K562 (cell line): ENCODE results near the gene PPP1R13B. TPM values are rescaled to one million over a fixed set of nuclear protein-coding genes. Genes with fewer than 3 reads are reported as not detected.

Experiments used
- ATAC-seq: fragments of 200-7000 bp; cut with Tn5 transposase; 3 replicates; pipeline ENCODE4 v1.9.1; 2020; ENCODE audit warnings: moderate library complexity
- BruUV-seq: library from RNA; stranded (reverse); fragments of 400-500 nt; replicated peaks from 2 replicates; lab custom pipeline; 2021; lab: Mats Ljungman, UMichigan
- CTCF ChIA-PET: fragments of 300-600 bp; formaldehyde crosslinking; extraction: SDS; loops from one replicate; lab custom pipeline; 2021; ENCODE audit warnings: low intra/inter-chr PET ratio; lab: Yijun Ruan, JAX
- POLR2A ChIA-PET: fragments of 300-600, 350-650 bp; sonication (Branson Sonifier 250); formaldehyde crosslinking; extraction: SDS; loops from one replicate; lab custom pipeline; 2021; ENCODE audit warnings: antibody characterized with exemption, inconsistent platforms; lab: Yijun Ruan, JAX
- DNase-seq, 4 experiments: peaks; one replicate each; pipeline versions ENCODE4 v3.0.0 to v3.0.0-alpha.2; 2011 to 2018; ENCODE audit warnings: low spot score in 3 of 4, mixed read lengths in 3 of 4; ENCODE audit errors: extremely low read depth in 1 of 4
- FAIRE-seq: peaks from 2 replicates; lab custom pipeline; 2011; peaks lifted over from hg19 to GRCh38; lab: Jason Lieb, UNC
- H2AFZ ChIP-seq: 2 replicates; pipeline ENCODE4 v1.6.0; 2011; ENCODE audit warnings: low read depth, low read length, control low read depth, inconsistent platforms
- H3K27ac ChIP-seq: fragments of 200-600 bp; 3 replicates; pipeline ENCODE4 v1.8.0; 2011; ENCODE audit warnings: low read depth, mild to moderate bottlenecking, control low read depth, inconsistent platforms, low read length, moderate library complexity, mixed read lengths; ENCODE audit errors: extremely low read depth
- H3K27me3 ChIP-seq, 2 experiments: fragments of 300-600 bp in 1 of 2; 2 replicates in 1 of 2; 3 replicates in 1 of 2; pipeline versions ENCODE4 v1.6.0 to v1.8.0; 2011; ENCODE audit warnings: inconsistent platforms in 2 of 2, low read length in 2 of 2, mild to moderate bottlenecking in 1 of 2, mixed read lengths in 1 of 2, moderate library complexity in 1 of 2; ENCODE audit not compliant: control insufficient read depth in 2 of 2, insufficient read depth in 2 of 2
- H3K36me3 ChIP-seq: fragments of 300-600 bp; 3 replicates; pipeline ENCODE4 v1.8.0; 2011; ENCODE audit warnings: mild to moderate bottlenecking, low read length, inconsistent platforms; ENCODE audit not compliant: control insufficient read depth, insufficient read depth
- H3K4me1 ChIP-seq, 2 experiments: fragments of 200-600 bp in 1 of 2; replicated peaks in 1 of 2; 2 replicates in 1 of 2; 3 replicates in 1 of 2; pipeline versions ENCODE4 v1.5.1 to v1.8.0; 2011; ENCODE audit warnings: inconsistent platforms in 2 of 2, low read length in 2 of 2, mild to moderate bottlenecking in 1 of 2, mixed read lengths in 1 of 2, moderate library complexity in 1 of 2; ENCODE audit not compliant: control insufficient read depth in 2 of 2, insufficient read depth in 2 of 2
- H3K4me2 ChIP-seq: 2 replicates; pipeline ENCODE4 v1.6.1; 2011; ENCODE audit warnings: low read length, control low read depth, inconsistent platforms, mixed read lengths; ENCODE audit not compliant: insufficient read depth
- H3K4me3 ChIP-seq: fragments of 200-600 bp; sonication (generic), shearing (Covaris generic); 2 replicates; pipeline ENCODE4 v1.5.1; 2016; ENCODE audit warnings: control low read depth, inconsistent platforms
- H3K79me2 ChIP-seq: fragments of 200-600 bp; 3 replicates; pipeline ENCODE4 v1.8.0; 2011; ENCODE audit warnings: low read length, inconsistent platforms; ENCODE audit not compliant: control insufficient read depth, insufficient read depth
- H3K9ac ChIP-seq, 2 experiments: 2 replicates each; pipeline versions ENCODE4 v1.6.0 to v1.6.1; 2011; ENCODE audit warnings: low read depth in 2 of 2, low read length in 2 of 2, control low read depth in 1 of 2, inconsistent platforms in 1 of 2, mild to moderate bottlenecking in 1 of 2, mixed read lengths in 1 of 2; ENCODE audit not compliant: insufficient read depth in 1 of 2
- H3K9me1 ChIP-seq: one replicate; pipeline ENCODE4 v1.6.0; 2011; ENCODE audit warnings: inconsistent platforms, mild to moderate bottlenecking, low read length, moderate library complexity; ENCODE audit not compliant: control insufficient read depth, insufficient read depth
- H3K9me3 ChIP-seq: replicated peaks from 2 replicates; pipeline ENCODE4 v1.5.1; 2011; ENCODE audit warnings: low read depth, low read length, inconsistent platforms; ENCODE audit not compliant: control insufficient read depth, insufficient read depth
- H4K20me1 ChIP-seq: replicated peaks from 2 replicates; pipeline ENCODE4 v1.6.1; 2011; ENCODE audit warnings: low read length, inconsistent platforms, mixed read lengths; ENCODE audit not compliant: control insufficient read depth, insufficient read depth
- CXXC5 ChIP-seq: fragments of 250-450 bp; sonication (Bioruptor Pico); IDR thresholded peaks from 2 replicates; pipeline ENCODE4 v1.8.0; 2022; ENCODE audit warnings: inconsistent platforms, mild to moderate bottlenecking, moderate library complexity
- GATA2 ChIP-seq: sonication (generic); formaldehyde crosslinking; IDR thresholded peaks from 2 replicates; pipeline ENCODE4 v1.4.0; 2020; ENCODE audit warnings: mild to moderate bottlenecking, missing genetic modification reagents
- MAFF ChIP-seq: IDR thresholded peaks from 2 replicates; pipeline ENCODE4 v1.6.1; 2012; ENCODE audit warnings: low read length, improper control_type of control experiment
- MEIS2 ChIP-seq: fragments of 450-650 bp; IDR thresholded peaks from 2 replicates; pipeline ENCODE4 v1.6.1; 2014; ENCODE audit warnings: mild to moderate bottlenecking; ENCODE audit not compliant: partially characterized antibody
- PRDM10 ChIP-seq: fragments of 450-650 bp; IDR thresholded peaks from 2 replicates; pipeline ENCODE4 v1.6.1; 2018; ENCODE audit not compliant: partially characterized antibody
- RBM22 ChIP-seq: fragments of 200-400 bp; formaldehyde crosslinking; IDR thresholded peaks from 2 replicates; pipeline ENCODE4 v1.6.1; 2018; ENCODE audit warnings: low read length, low read depth; ENCODE audit not compliant: poor library complexity, severe bottlenecking
- TAF7 ChIP-seq: fragments of 450-650 bp; IDR thresholded peaks from 2 replicates; pipeline ENCODE4 v1.6.1; 2016; ENCODE audit warnings: missing genetic modification characterization, missing compliant biosample characterization
- TCFL5 ChIP-seq: fragments of 250-450 bp; sonication (Bioruptor Pico); conservative IDR thresholded peaks from 2 replicates; pipeline ENCODE4 v1.6.1; 2021; ENCODE audit warnings: mild to moderate bottlenecking, moderate library complexity, matching md5 sums
- WGBS: fragments of 100-300 bp; shearing (Covaris generic); methylation state at CpG from one replicate; pipeline ENCODE4 v1.1.6; 2016; ENCODE audit warnings: low coverage, mixed read lengths; ENCODE audit not compliant: insufficient coverage; ENCODE audit errors: missing lambda C conversion rate; 5-methylcytosine and 5-hydroxymethylcytosine counted together
- in situ Hi-C: fragments of 300-500 bp; cut with MboI; formaldehyde crosslinking; loops from 4 replicates; pipeline ENCODE4 v1.15.0; 2018; ENCODE audit warnings: inconsistent platforms, mixed read lengths
- intact Hi-C: fragments of 100-400 bp; cut with micrococcal nuclease; formaldehyde crosslinking; loops from 2 replicates; pipeline ENCODE4 v1.14.2; 2022
- polyA plus RNA-seq, 8 experiments: library from polyadenylated mRNA; depleted of rRNA in 4 of 8; stranded (reverse) in 5 of 8; unstranded in 3 of 8; fragments of >200 nt; fragmentation: Nextera tagmentation in 2 of 8; fragmentation: Illumina TruSeq in 1 of 8; extraction: Ambion mirVana in 2 of 8; extraction: Trizol in 1 of 8; gene quantifications; 2 replicates each; pipeline versions ENCODE4 v1.2.1 to v1.2.3, GENCODE V29; 2011 to 2014; ENCODE audit warnings: inconsistent platforms in 1 of 8, missing spikeins in 1 of 8
- total RNA-seq, 7 experiments: library from RNA; depleted of rRNA in 6 of 7; stranded (reverse); fragments of >200 nt in 6 of 7; fragmentation: Illumina TruSeq in 2 of 7; extraction: Trizol in 2 of 7; gene quantifications; 2 replicates each; pipeline versions ENCODE4 v1.2.1 to v1.2.3, GENCODE V29; 2011 to 2021; ENCODE audit warnings: low replicate concordance in 1 of 7

The PPP1R13B gene
- total and polyA plus RNA-seq, 9 of the 15 experiments (the other 6 are each of a cell fraction or from before 2014, with no cell fraction given), result 0.03 to 1.7 (median 0.15) TPM

- no peak; the same call in 2 of the 3 replicates for ATAC-seq
- Histone ChIP-seq H3K9me1 (no peaks in the 10 kb centered on the region), H3K4me1 (peaks cover 10 to 50% of the 10 kb centered on the region in 2 experiments; a peak in 4 of 5 replicates), H3K79me2 (peaks cover 6% of the 10 kb centered on the region; the same call in 2 of the 3 replicates), H3K9me3 (no peaks in the 10 kb centered on the region), H3K36me3 (peaks cover 68% of the 10 kb centered on the region; the same call in 2 of the 3 replicates), H3K4me3 (no peak overlapping the region), H3K27me3 (no peaks in the 10 kb centered on the region), H3K27ac (no peak overlapping the region; the same call in 2 of the 3 replicates), H2AFZ (no peak overlapping the region), H3K4me2 (peak overlapping the region; percentile 37), H4K20me1 (no peaks in the 10 kb centered on the region), H3K9ac (peak overlapping the region in 1 of 2 experiments; percentile 81; a peak in 3 of 4 replicates)
- intact Hi-C loops (no loop called here), in situ Hi-C loops (no loop called here)
- DNase-seq, result peak in 2 of 4 experiments; percentile 19 to 29
- POLR2A ChIA-PET, result interaction anchor here (0.5 kb wide), 1 partner anchor 1446 kb away, joined by 3 read pairs; no protein-coding TSS in a partner anchor
- 77% methylated on average over 14 of the region's 24 CpGs for WGBS
- TF ChIP-seq MAFF (no peak), GATA2 (peak; percentile 32; the same call in 1 of the 2 replicates), TAF7 (tag) (no peak), MEIS2 (peak; percentile 74), TCFL5 (no peak), CXXC5 (CRISPR knock-in tag) (peak; percentile 51), RBM22 (no peak), PRDM10 (peak; percentile 80)
- FAIRE-seq, result peak; percentile 23
- CTCF ChIA-PET, result interaction anchor here (0.7 kb wide), 1 partner anchor 177 kb away, joined by 3 read pairs; no protein-coding TSS in a partner anchor
- BruUV-seq, result TSS peak; percentile 27
Observed at GRCh38 chr14:103729496-103730448, 117.6 kb downstream of the PPP1R13B start.
